Parathyroid adenoma (tissue), 2 donors: ENCODE results near the gene CTSE.

Experiments used
- H2AFZ ChIP-seq: fragments of 300-600 bp; sonication (generic); one replicate; pipeline ENCODE4 v1.7.0; 2017; ENCODE audit warnings: antibody characterized with exemption, mild to moderate bottlenecking
- H3K27ac ChIP-seq: fragments of 300-600 bp; sonication (generic); one replicate; pipeline ENCODE4 v1.7.0; 2017
- H3K27me3 ChIP-seq: fragments of 300-600 bp; sonication (generic); one replicate; pipeline ENCODE4 v1.7.0; 2017; ENCODE audit warnings: low read length; ENCODE audit not compliant: control insufficient read depth, insufficient read depth
- H3K36me3 ChIP-seq: fragments of 300-600 bp; sonication (generic); one replicate; pipeline ENCODE4 v1.7.0; 2017; ENCODE audit warnings: low read length; ENCODE audit not compliant: control insufficient read depth, insufficient read depth
- H3K4me1 ChIP-seq: fragments of 300-600 bp; sonication (generic); one replicate; pipeline ENCODE4 v1.7.0; 2017; ENCODE audit warnings: control low read depth
- H3K4me2 ChIP-seq: fragments of 300-600 bp; sonication (generic); one replicate; pipeline ENCODE4 v1.7.0; 2017; ENCODE audit warnings: low read length
- H3K4me3 ChIP-seq: fragments of 300-600 bp; sonication (generic); one replicate; pipeline ENCODE4 v1.7.0; 2017; ENCODE audit warnings: low read depth, low read length
- H3K79me2 ChIP-seq: fragments of 300-600 bp; sonication (generic); one replicate; pipeline ENCODE4 v1.7.0; 2017; ENCODE audit warnings: control low read depth
- H3K9ac ChIP-seq: fragments of 300-600 bp; sonication (generic); one replicate; pipeline ENCODE4 v1.7.0; 2017; ENCODE audit warnings: mild to moderate bottlenecking
- H3K9me3 ChIP-seq: fragments of 300-600 bp; sonication (generic); one replicate; pipeline ENCODE4 v1.7.0; 2017; ENCODE audit warnings: low read length; ENCODE audit not compliant: control insufficient read depth
- TF ChIP-seq, protein P1 (sequence below): fragments of 300-600 bp; sonication (generic); IDR thresholded peaks from one replicate; pipeline ENCODE4 v1.7.0; 2017; ENCODE audit warnings: antibody characterized with exemption, mild to moderate bottlenecking
- donor health status: primary hyperparathyroidism.

The CTSE gene

DNA sequence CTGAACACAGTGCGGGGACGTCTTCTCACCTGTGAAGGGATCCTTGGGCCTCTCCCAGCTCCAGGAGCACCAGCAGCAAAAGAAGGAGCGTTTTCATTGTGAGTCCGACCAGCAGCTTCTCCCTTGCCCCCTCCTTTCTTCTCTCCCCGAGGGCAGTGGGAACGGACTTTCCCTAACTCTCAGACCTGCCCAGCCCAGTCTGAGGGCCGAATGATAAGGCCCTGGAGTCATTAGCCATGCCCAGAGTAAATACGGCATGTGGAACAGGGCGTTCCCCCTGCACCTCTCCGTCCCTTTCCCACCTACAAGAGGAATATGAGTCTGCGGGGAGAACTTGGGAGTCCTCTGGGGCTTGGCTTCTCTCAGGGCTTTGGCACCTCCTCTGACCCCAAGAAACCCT is at the start of gene CTSE:
TSS of gene CTSE (minus strand) at position 201 of the 400 bp plus-strand sequence. CDS start at position 97, 104 bp downstream.
- Histone ChIP-seq H3K9ac (no peak within 1 kb of the TSS), H3K27ac (no peak within 1 kb of the TSS)

DNA sequence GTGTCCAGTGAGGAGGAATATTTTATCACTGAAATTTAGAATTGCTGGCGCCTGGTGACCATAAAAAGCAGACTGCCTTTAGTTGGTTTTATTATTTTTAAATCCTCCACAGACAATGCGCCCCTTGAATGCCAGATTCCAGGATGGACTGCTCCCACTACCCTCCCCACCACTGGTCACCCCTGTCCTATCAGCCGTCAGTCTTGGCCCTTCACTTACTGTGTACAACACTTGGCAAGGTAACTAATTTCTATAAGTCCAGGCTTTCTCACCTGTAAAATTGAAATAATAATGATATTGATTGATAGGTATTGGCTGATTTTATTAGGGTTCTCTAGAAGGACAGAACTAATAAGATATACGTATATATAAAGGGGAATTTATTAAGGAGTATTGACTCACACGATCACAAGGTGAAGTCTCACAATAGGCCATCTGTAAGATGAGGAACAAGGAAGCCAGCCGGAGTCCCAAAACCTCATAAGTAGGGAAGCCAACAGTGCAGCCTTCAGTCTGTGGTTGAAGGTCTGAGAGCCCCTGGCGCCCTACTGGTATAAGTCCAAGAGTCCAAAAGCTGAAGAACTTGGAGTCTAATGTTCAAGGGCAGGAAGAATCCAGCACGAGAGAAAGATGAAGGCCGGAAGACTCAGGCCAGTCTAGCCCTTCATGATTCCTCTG is 47.1 kb upstream of the CTSE start:
- Histone ChIP-seq H3K9me3 (no peaks in the 10 kb centered on the region), H3K4me1 (no peaks in the 10 kb centered on the region), H3K79me2 (no peaks in the 10 kb centered on the region), H3K9ac (no peak overlapping the region), H3K27me3 (no peaks in the 10 kb centered on the region), H3K27ac (no peak overlapping the region), H3K36me3 (no peaks in the 10 kb centered on the region), H3K4me2 (no peak overlapping the region), H3K4me3 (no peak overlapping the region), H2AFZ (no peak overlapping the region)
- TF ChIP-seq, protein P1, sequence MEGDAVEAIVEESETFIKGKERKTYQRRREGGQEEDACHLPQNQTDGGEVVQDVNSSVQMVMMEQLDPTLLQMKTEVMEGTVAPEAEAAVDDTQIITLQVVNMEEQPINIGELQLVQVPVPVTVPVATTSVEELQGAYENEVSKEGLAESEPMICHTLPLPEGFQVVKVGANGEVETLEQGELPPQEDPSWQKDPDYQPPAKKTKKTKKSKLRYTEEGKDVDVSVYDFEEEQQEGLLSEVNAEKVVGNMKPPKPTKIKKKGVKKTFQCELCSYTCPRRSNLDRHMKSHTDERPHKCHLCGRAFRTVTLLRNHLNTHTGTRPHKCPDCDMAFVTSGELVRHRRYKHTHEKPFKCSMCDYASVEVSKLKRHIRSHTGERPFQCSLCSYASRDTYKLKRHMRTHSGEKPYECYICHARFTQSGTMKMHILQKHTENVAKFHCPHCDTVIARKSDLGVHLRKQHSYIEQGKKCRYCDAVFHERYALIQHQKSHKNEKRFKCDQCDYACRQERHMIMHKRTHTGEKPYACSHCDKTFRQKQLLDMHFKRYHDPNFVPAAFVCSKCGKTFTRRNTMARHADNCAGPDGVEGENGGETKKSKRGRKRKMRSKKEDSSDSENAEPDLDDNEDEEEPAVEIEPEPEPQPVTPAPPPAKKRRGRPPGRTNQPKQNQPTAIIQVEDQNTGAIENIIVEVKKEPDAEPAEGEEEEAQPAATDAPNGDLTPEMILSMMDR = no peak

More for the DNA sequence above, at the start of gene CTSE:
- H3K4me2 ChIP-seq = no peak within 1 kb of the TSS
- no peak within 1 kb of the TSS for H3K4me3 ChIP-seq
- H3K9me3 ChIP-seq = no peaks in the 10 kb centered on the region
- no peaks in the 10 kb centered on the region for H3K79me2 ChIP-seq
- H3K36me3 ChIP-seq = no peaks in the 10 kb centered on the region
- no peak within 1 kb of the TSS for H2AFZ ChIP-seq
- no peaks in the 10 kb centered on the region for H3K4me1 ChIP-seq
- H3K27me3 ChIP-seq = no peaks in the 10 kb centered on the region
- TF ChIP-seq, protein P1 = no peak

DNA sequence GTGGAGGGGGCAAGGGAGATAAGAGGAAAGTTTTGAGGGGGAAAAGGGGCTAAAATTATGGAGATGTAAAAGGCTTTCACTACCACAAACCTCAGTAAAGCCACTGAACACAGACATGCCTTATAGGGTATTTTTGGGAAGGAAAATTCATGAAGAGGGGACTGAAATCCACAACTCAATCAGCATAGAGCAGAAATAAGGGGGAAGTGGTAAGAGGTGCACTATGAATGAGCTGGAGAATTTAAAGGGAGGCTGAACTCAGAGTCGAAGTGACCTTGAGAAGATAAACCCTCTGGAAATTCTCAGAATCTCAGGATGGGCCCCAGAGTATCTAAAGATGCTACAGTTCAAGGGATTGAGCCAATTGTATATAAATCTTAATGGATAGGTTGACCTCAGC is 44.6 kb upstream of the CTSE start:
- Histone ChIP-seq H3K4me3 (no peak overlapping the region), H2AFZ (no peak overlapping the region), H3K4me2 (no peak overlapping the region), H3K79me2 (no peaks in the 10 kb centered on the region), H3K9ac (no peak overlapping the region), H3K9me3 (no peaks in the 10 kb centered on the region), H3K27ac (no peak overlapping the region), H3K36me3 (no peaks in the 10 kb centered on the region), H3K4me1 (no peaks in the 10 kb centered on the region), H3K27me3 (no peaks in the 10 kb centered on the region)
- TF ChIP-seq, protein P1 = no peak

DNA sequence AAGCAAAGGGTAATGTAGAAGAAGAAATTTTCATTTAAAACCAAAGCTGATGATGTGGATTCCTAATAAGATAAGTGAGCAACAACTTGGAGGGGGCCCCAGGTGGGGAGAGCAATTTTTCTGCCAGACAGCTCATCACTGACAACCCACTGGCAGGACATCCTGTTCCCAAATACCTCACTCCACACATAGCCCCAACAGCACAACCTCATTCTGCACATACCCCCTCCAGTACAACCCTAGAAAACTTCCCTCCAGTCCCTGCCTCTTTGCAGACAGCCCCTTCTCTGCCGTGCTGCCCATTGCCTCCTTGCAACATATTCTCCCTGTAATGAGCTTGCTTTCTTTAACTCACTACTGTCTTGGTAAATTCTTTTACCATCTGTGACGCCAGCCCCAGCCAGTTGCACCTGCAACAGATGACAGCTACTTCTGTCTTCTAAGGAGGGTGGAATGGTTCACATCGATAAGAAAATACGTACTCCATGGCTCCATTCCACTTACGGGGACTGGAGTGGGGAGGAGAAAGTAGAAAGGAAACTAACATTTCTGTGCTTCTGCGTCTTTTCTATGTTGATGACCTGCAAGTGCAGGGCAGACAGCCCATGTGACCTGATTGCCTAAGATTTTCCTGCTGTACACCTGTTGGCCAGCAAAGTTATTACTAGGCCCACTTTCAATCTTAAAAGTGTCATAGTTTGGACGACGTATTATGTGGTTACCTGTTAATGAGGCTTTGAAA is 44.0 kb upstream of the CTSE start:
- H3K27ac ChIP-seq = no peak overlapping the region

More for the DNA sequence above, 44.0 kb upstream of the CTSE start:
- no peaks in the 10 kb centered on the region for H3K79me2 ChIP-seq
- H3K9me3 ChIP-seq = no peaks in the 10 kb centered on the region
- TF ChIP-seq, protein P1 = no peak
- H3K4me1 ChIP-seq = no peaks in the 10 kb centered on the region
- no peaks in the 10 kb centered on the region for H3K36me3 ChIP-seq
- no peak overlapping the region for H3K4me3 ChIP-seq
- no peak overlapping the region for H2AFZ ChIP-seq
- no peak overlapping the region for H3K4me2 ChIP-seq
- H3K9ac ChIP-seq = no peak overlapping the region
- no peaks in the 10 kb centered on the region for H3K27me3 ChIP-seq
